Inflammatory macrophage treated with lipopolysaccharide for 4 hours (primary cell): ENCODE measurements around the gene PSMG3.
A peak's percentile ranks its signal among the peaks of the same experiment; 100 is the strongest.

Experiments used
- DNase-seq: peaks from one replicate; pipeline ENCODE4 v3.0.0-alpha.2; 2020

The PSMG3 gene

DNA sequence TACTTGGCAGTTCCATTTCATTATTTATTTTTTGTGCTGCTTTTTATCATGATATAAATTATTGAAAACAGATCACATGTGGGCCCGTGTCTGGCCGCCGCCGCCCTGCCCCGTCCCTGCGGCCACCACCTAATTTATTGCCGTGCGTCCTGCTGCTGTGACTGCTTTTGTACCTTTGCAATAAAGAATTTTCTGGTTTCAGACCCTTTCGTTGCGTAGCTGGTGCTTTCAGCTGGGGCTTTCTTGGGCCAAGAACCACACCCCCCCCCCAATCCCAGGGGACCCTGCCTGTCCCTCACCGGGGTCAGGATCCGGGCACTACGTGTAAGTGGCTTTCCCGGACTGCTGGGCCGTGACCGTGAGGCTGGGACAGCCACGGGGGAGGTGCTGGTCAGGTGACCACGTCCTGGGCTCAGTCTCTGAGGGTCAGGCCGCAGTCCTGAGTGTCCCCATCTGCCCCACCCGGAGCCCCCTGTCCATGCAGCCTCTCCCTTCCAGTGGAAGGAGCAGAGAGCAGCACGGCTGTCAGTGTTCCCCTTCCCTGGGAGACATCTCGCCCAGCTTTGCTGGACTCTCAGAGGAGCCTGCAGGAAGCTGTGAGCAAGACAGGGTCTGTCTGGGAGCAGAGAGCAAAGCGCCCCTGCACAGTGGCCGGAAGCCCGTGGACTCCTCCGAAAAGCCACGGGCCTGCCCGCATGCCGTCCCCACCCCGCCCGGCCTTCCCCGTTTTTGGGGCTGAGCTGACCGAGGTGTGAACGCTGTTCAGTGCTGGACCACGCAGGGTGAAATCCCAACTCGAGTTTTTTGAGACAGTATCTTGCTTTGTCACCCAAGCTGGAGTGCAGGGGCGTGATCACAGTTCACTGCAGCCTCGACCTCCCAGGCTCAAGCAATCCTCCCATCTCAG, 26.7 kb downstream of the PSMG3 start:
- no peak for DNase-seq

DNA sequence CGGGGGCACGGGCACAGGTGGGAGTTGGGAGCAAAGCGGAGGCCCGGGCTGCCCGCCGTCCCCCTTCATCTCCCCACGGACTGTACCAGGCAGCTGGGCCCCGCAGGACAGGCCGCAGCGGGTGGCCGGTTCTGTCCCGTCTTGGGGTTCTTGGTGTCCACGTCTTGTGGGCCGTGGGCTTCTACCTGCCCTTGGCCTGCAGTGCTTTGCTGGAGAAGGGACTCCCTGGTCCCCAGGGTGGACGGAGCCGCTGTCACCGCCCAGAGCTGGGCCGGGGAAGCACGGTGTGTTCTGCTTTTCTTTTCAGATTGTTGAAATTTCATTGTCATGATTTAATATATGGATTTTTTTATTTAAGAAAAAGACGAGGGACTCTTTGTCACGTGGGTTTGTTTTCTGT, 27.5 kb downstream of the PSMG3 start:
- DNase-seq: no peak

- DNase-seq: no peak
These were observed 28.2 kb downstream of the PSMG3 start for GRCh38 chr7:1541431-1542162.

GRCh38 chr7:1540776-1541271, 29.0 kb downstream of the PSMG3 start:
- DNase-seq: no peak

GRCh38 chr7:1539882-1540775, 29.7 kb downstream of the PSMG3 start:
- no peak for DNase-seq

DNA sequence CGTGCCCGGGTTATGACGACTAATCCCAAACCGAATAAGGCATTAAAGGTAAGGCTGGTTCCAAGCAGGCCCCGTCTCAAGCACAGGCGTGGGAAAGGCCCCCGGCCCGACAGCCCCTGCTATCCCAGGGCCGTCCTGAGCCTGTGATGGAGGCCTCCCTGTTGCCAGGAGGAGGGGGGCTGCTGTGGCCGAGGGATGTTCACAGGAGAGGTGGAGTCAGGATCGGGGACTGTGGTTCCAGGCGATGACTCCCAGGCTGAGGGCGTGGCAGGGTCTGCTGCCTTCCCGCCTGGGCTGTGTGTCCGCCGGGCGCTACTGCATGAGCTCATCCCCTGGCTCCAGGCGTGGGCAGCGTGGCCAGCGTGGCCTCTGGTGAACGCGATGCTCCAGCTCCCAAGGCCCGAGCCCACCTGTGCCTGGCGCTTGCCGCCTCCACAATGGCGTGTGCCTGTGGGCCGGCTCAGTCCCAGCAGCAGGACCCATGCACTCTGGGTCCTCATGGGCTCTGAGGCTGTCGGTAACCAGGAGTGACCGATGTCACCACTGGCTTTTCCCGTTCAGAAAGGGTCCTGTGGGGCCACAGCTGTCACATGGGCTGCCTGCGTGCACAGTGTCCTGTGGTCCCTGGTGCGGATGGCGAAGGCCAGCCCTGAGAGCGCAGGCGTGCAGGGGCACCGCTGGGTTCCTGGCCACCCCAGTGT, 30.5 kb downstream of the PSMG3 start:
- DNase-seq: no peak

- no peak for DNase-seq
These were observed 31.2 kb downstream of the PSMG3 start for GRCh38 chr7:1538544-1539180.

DNA sequence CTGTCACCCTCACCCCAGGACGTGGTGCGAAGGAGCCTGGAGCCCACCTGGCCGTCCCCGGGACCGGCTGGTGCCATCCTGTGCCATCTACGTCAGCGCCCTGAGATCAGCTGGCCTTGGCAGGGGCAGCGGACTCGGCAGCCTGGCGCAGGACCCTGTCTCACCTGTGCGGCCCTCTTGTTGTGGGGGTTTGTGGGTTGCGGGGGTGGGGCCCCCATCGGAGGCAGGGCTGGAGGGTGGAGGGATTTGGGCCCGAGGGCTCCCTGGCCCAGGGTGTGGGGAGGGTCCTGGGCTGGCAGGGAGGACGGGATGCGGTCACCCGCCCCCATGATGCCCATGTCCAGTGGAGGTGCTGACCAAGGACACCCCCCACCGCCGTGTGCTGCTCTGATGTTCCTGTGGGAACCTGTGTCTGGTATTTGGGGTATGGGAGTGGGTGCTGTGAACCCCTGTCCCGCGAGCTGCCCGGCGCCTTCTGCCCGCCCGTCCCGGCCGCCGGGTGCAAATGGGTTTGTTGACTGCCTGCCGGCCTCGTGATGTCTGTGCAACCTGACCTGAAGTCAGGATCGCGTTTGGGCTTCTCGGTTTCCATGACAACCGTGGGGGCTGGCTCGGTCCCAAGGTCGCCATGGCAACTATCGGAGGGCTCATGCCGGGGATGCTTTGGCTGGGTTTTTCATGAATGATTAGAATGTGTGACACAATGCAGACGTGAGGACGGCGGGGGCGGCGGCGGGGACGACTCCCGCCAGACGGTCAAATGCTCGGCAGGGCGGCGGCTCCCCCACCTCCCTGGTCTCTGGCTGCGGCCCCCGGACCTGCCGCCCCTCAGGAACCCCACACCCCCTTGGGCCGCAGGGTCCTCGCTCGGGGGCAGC, 32.1 kb downstream of the PSMG3 start:
- DNase-seq: no peak

GRCh38 chr7:1536743-1537534, 32.9 kb downstream of the PSMG3 start:
- DNase-seq: no peak

- DNase-seq: no peak
These were observed 33.4 kb downstream of the PSMG3 start for GRCh38 chr7:1536455-1536742.

DNA sequence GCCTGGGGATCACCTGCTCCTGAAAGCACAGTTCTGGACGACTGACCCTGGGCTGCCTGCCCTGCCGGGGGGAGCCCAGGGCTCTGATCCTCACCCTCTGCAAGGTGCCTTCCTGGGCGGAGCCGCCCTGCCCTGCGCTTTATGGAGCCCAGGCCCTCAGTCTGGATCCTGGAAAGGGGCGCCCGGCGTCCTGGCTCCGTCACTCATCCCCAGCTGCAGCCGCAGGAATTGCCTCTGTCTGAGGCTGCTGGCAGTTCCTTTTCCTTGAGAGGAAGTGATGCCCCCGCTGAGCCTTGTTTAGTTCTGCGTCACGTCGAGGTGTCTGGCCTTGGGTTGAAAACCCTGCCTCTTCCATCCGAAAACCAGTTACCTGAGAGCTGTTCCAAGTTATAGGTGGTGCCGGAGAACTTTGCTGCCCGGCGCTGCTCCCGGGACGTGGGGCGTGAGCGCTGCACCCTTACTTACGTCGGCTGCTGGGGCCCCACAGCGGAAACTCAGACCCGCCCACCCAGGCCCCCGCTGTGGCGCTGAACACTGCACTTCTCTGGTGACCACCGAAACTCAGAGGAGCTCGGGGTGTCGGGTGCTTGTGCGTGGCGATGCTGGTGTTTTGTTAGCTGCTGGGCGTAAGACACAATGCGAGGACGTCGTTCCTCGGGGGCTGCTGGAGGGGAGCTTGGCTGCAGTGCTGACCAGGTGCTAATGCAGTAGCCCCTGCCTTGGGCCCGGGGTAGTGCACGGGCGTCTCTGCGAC, 34.0 kb downstream of the PSMG3 start:
- DNase-seq: peak; percentile 74

- DNase-seq: no peak
These were observed 34.8 kb downstream of the PSMG3 start for GRCh38 chr7:1535100-1535458.

DNA sequence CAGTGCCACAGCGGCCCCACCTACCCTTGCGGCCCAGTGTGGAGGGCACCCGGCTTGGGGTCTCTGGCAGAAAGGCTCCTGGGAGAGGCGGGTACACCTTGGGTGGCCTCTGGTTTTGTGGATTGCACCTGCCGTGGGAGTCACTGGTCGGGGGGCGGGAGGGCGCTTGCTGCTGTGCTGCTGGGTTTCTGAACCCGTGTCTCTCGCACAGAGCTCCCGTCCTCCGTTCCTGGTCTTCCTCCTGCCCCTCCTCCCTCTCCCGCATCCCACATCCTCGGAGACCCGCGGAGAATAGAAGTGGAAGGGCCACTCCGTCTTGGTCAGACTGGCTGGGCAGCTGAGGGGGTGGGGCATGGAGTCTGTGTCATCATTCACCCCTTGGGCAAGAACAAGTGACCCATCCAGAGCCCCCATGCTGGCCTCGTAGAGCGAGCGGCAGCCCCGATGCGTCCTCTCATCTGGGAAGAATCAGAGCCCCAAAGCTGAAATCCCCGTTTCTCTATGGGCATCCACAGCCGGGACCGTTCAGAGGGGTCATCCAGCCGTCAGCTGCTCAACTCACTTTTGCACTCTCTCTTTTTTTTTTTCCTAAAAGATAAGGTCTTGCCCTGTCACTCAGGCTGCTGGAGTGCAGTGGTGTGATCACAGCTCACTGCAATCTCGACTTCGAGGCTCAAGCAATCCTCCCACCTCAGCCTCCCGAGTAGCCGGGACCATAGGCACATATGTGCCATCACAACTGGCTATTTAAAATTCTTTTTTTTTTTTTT, 35.3 kb downstream of the PSMG3 start:
- no peak for DNase-seq

DNA sequence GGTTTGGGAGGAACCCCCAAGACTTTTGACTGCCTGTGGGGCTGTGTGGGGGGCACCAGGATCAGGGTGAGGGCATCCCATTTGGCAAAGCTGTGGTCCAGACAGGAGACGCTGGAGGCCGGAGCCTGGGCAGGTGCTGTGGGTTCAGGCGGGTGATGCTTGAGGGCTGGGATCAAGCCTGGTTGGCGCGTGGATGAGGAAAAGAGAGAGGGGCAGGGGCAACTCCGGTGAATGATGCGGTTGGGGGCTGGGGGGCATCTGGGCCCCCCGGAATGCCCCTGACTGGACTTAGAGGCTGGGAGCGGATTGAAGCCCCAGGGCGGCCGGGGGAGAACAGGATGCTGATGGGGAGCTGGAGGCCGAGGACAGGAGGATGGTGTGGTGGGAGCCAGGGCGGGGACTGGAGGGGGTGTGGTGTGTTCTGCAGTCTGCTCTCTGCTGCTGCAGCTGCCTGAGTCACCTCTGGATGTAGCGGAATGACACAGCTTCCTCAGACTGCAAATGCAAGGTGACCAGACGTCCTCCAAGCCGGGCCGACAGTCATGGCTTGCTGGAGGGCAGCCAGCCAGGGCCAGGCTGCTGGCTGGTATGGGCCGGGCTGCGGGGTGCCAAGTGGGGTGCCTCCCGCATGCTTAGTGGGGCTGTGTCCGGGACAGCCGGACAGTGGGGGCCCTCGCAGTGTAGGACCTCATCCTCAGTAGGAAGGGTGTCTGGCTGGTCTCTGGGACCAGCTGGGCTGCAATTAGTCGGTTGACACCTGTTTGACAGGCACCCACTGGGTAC, 36.1 kb downstream of the PSMG3 start:
- DNase-seq: peak; percentile 84

DNA sequence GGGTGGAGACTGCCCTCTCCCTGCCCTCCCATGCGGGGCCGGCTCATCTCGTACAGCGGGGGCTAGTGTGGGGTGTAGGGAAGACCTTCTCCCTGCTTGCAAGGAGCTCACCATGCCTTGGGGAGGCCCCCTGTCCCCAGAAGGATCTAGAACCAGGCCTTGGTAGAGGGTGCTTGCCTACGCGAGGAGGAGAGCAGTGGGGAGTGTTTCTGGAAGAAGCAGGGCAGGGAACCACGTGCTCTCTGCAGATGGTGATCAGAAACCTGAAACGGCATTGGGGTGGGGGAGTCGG, 36.6 kb downstream of the PSMG3 start:
- no peak for DNase-seq

DNA sequence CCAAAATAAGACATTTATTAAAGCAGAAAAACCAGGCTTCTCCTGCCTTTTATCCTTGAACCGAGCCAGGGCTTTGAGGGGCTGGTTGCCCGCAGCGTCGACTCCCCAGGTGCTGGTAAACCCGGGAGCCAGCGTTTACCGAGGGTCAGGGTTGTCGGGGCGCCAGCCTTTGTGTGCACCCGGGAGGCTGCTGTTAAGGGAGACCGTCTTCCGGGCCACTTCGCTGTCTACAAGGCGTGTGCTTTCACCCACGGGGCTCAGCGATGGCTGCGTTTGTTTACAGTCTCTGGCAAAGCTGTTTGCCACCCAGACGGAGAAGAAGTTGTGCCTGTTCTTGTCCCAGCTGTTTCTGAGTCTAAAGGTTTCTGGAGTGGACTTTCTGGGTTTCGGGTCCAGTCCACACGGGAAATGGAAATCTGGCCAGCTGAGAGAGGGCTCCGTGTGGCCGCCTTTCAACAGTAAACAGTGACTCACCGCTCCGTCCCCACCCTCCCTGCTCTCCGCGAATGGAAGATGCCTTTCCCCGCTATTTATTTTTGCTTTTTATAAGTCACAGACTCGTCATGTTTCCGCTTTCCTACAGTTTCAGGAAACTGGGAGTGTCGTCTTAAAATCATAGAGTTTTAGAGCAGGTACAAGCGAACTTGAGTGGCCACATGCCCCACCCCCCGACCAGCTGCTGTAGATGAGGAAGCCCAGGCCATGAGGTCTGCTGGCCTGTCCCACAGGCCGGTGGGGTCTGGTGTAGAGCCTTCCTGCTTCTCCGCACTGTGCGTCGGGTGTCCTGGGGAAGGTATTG, 37.2 kb downstream of the PSMG3 start:
- peak; percentile 92 for DNase-seq

DNA sequence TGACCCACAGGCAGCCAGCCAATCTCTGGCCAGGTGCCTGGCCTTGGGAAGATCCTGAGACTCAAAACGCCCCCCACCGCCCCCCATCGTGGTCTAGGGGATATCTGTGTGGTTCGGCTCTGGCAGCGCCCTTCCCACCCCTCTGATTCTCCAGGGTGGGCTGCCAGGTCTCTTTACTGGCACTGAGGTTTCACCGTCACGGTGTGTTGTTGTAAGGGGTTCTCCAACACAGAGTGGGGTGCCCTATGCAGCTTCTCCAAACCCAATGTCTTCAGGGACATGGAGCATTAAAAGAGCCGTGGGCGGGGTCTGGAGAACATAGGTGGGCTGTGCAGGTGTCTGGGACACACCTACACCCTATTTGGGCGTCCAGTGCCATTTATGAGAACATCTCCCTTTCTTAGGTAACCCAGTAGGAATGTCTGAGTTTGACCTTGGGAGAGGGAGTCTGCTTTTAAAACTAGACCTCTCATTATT, 37.8 kb downstream of the PSMG3 start:
- no peak for DNase-seq
